SIG-M5 (cell line): ENCODE data around the gene PCP2.

Source experiments
- DNase-seq: peaks from one replicate; lab custom pipeline; 2025; lab: John Stamatoyannopoulos, UW

PCP2 gene

DNA sequence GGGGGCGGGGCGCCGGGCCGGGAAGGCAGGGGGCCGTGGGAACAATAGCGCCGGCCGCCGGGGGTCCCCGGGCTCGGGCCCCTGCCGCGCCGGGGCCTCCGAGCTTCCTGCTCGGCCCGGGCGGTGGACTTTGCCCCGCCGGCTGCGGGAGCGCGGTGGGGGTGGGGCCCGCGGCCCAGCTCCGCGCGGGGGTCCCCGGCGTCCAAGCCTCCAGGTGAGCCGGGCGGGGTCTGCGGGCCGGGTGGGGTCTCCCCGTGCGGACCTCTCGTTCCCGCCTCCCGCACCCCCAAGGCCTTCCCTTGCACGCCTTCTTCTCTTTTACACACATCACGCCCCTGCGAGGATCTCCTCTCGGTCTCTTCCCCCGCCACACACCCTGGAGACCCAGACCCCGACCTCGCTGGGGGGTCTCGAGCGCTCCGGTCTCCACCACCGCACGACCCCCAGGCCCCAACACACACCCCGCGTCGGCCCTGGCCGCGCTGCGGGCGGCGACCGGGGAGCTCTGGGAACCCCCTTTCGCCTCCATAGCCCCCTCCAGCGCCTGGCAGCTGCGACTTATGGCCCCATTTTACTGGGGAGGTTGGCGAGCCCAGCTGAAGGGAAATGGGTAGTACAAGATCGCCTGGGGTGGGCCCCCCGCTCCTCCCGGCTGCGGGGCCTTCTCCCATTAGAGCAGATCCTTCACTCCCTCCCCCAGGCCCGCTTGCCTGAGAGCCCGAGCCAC lies 37.1 kb downstream of the PCP2 start:
- DNase-seq: no peak

GRCh38 chr19:7595466-7596133 lies 37.9 kb downstream of the PCP2 start, which contains the start of gene CAMSAP3:
TSS of gene CAMSAP3 (plus strand) at chr19:7595863. CDS start at chr19:7596003, 140 bp downstream.
- DNase-seq: no peak

GRCh38 chr19:7590256-7590655 lies 43.3 kb downstream of the PCP2 start:
- DNase-seq: no peak

DNA sequence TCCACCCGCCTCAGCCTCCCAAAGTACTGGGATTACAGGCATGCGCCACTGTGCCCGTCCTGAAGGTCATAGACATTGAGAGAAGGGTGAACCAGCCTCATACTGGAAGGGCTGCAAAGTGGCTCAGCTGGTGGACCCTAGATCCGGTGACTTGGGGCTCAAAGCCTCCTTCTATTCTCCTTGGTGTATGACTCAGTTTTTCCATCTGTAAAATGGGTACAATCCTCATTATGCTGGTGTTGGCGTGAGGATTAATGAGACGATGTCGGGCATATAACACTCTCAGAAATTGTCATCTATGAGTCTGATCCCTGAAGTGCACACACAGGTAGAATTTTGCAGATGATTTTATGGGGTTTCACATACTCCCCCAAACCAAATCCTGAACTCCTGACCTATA lies 43.7 kb downstream of the PCP2 start:
- no peak for DNase-seq

DNA sequence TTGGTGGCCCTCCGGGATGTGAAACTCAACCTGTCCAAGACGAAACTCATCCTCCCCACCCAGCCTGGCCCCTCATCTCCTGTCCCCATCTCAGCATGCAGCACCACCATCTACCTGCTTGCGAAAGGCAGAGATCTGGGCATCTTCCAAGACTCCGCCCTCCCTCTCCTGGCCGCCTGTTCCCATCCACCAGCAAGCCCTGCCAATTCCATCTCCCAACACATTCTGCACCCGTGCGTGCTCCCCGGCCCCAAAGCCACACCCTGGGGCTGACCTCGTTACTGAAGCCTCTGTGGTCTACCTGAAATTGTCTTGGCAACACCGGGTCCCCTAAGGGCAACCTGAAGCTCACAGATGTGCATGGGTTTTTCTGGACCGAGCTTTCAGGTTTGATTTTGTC lies 51.1 kb downstream of the PCP2 start:
- DNase-seq: no peak
